Right lobe of liver (tissue), 6 donors: ENCODE results near the gene OR1K1. TPM values are rescaled to one million over a fixed set of nuclear protein-coding genes. Genes with fewer than 3 reads are reported as not detected.

Source experiments
- ATAC-seq, 4 donors: fragments of 200-7000 bp; cut with Tn5 transposase; one replicate each; pipeline ENCODE4 v1.9.1; 2020; ENCODE audit warnings: mild to moderate bottlenecking in 4 of 4, moderate library complexity in 4 of 4
- DNase-seq, 3 donors: peaks; one replicate each; pipeline ENCODE4 v3.0.0-alpha.2; 2020
- H3K27ac ChIP-seq, 3 donors: fragments of 200-600 bp; one replicate each; pipeline ENCODE4 v1.8.0; 2022
- H3K27me3 ChIP-seq, 2 donors: fragments of 200-600 bp; one replicate each; pipeline ENCODE4 v1.8.0; 2022
- H3K36me3 ChIP-seq, 4 donors: fragments of 200-600 bp; sonication (generic) in 1 of 4; one replicate each; pipeline versions ENCODE4 v1.5.1 to v1.8.0; 2017 to 2022; ENCODE audit warnings: control low read depth in 1 of 4
- H3K4me1 ChIP-seq, 4 donors: fragments of 200-600 bp; sonication (generic) in 1 of 4; one replicate each; pipeline versions ENCODE4 v1.5.1 to v1.8.0; 2017 to 2022; ENCODE audit warnings: control low read depth in 1 of 4
- H3K4me3 ChIP-seq, 3 donors: fragments of 200-600 bp; one replicate each; pipeline ENCODE4 v1.8.0; 2022
- H3K9me3 ChIP-seq, 4 donors: fragments of 200-600 bp; sonication (generic) in 1 of 4; one replicate each; pipeline versions ENCODE4 v1.5.1 to v1.8.0; 2017 to 2022; ENCODE audit warnings: control low read depth in 1 of 4
- CTCF ChIP-seq, 4 donors: fragments of 200-600 bp in 3 of 4; fragments of 450-650 bp in 1 of 4; IDR thresholded peaks; one replicate each; pipeline versions ENCODE4 v1.5.1 to v1.8.0; 2016 to 2022; ENCODE audit warnings: antibody characterized with exemption in 4 of 4, mild to moderate bottlenecking in 2 of 4
- POLR2A ChIP-seq: fragments of 450-650 bp; IDR thresholded peaks from one replicate; pipeline ENCODE4 v1.6.1; 2017; ENCODE audit warnings: antibody characterized with exemption, mild to moderate bottlenecking
- WGBS: methylation state at CpG from one replicate; pipeline ENCODE4 v1.1.6; 2018; ENCODE audit warnings: low coverage, low lambda C conversion rate; ENCODE audit not compliant: insufficient coverage; ENCODE audit errors: missing lambda C conversion rate; 5-methylcytosine and 5-hydroxymethylcytosine counted together
- intact Hi-C, 2 donors: fragments of 100-400 bp; cut with DNase I; formaldehyde crosslinking; loops; one replicate each; pipeline versions ENCODE4 v1.11.2 to v1.14.1; 2022
- long read RNA-seq: library from polyadenylated mRNA; unstranded; transcript quantifications from one replicate; pipeline ENCODE4 v2.0.0, GENCODE V29; 2019
- total RNA-seq, 6 experiments: library from RNA; depleted of rRNA in 2 of 6; stranded (reverse); fragments of >200 nt in 2 of 6; fragmentation: NEBNext Ultra II Directional in 3 of 6; extraction: Animal tissue kit (Norgen Biotek cat#: 25700) in 3 of 6; gene quantifications; one replicate each; pipeline versions ENCODE4 v1.1.0 to v1.2.4, GENCODE V29; 2016 to 2023
- donor health status: DM: no; HTN: yes; CAD: no.
- donor health status: DM: no; HTN: no; CAD: no.
- donor health status: DM: no; HTN: no; CAD: no.
- donor health status: DM: no; HTN: yes; CAD: no.
- donor health status: DM: no; HTN: yes; CAD: no.

OR1K1 gene
- total RNA-seq: not detected
- long read RNA-seq: 0 reads

GRCh38 chr9:122800066-122801060 is at the start of gene OR1K1:
OR1K1 (plus strand) TSS chr9:122800123; CDS start chr9:122800123, 0 bp downstream.
- intact Hi-C loops: loop anchor here in 1 of 2 donors (10.0 kb wide), 1 partner anchor 336 kb away; no protein-coding TSS in a partner anchor
- no peak within 1 kb of the TSS for H3K27ac ChIP-seq
- no peak for TF ChIP-seq POLR2A
- TF ChIP-seq CTCF (IDR thresholded peaks at IDR 0.05): no peak
- H3K4me1 ChIP-seq: no peaks in the 10 kb centered on the region
- no peak for DNase-seq
- ATAC-seq: no peak
- WGBS: 97% methylated on average over 16 of the region's 30 CpGs
- H3K4me3 ChIP-seq: no peak within 1 kb of the TSS
- no peaks in the 10 kb centered on the region for H3K36me3 ChIP-seq
- no peaks in the 10 kb centered on the region for H3K9me3 ChIP-seq
- no peaks in the 10 kb centered on the region for H3K27me3 ChIP-seq

- intact Hi-C loops: no loop called here
- ATAC-seq (no peak), DNase-seq (no peak)
- no peaks in the 10 kb centered on the region for H3K4me1 ChIP-seq
- TF ChIP-seq POLR2A: no peak
- TF ChIP-seq CTCF (IDR thresholded peaks at IDR 0.05): no peak
- no peaks in the 10 kb centered on the region for H3K27me3 ChIP-seq
- H3K27ac ChIP-seq: no peak overlapping the region
- H3K9me3 ChIP-seq: peaks cover 0 to 7% (median 0%) of the 10 kb centered on the region in 4 donors
- H3K36me3 ChIP-seq: no peaks in the 10 kb centered on the region
- no peak overlapping the region for H3K4me3 ChIP-seq
- WGBS: 33% methylated on average over 2 of the region's 2 CpGs
These were observed 45.1 kb upstream of the OR1K1 start for GRCh38 chr9:122754825-122755224.

GRCh38 chr9:122767817-122768216 is 32.1 kb upstream of the OR1K1 start:
- no peaks in the 10 kb centered on the region for H3K9me3 ChIP-seq
- ATAC-seq: no peak
- H3K4me1 ChIP-seq: no peaks in the 10 kb centered on the region
- no peak overlapping the region for H3K4me3 ChIP-seq
- no peak for DNase-seq
- no peaks in the 10 kb centered on the region for H3K27me3 ChIP-seq
- H3K36me3 ChIP-seq: no peaks in the 10 kb centered on the region
- no CpG with 5 or more reads among the region's 4 CpGs for WGBS
- TF ChIP-seq CTCF (IDR thresholded peaks at IDR 0.05) (no peak), POLR2A (no peak)
- intact Hi-C loops: no loop called here
- no peak overlapping the region for H3K27ac ChIP-seq

- no peak for TF ChIP-seq CTCF (IDR thresholded peaks at IDR 0.05)
- no peak for TF ChIP-seq POLR2A
These were observed 22.9 kb upstream of the OR1K1 start for GRCh38 chr9:122777052-122777451.

More at GRCh38 chr9:122777052-122777451, 22.9 kb upstream of the OR1K1 start:
- Histone ChIP-seq H3K27ac (no peak overlapping the region), H3K9me3 (peaks cover 0 to 5% (median 0%) of the 10 kb centered on the region in 4 donors), H3K36me3 (no peaks in the 10 kb centered on the region), H3K27me3 (no peaks in the 10 kb centered on the region), H3K4me1 (no peaks in the 10 kb centered on the region), H3K4me3 (no peak overlapping the region)
- 57% methylated on average over 7 of the region's 8 CpGs for WGBS
- DNase-seq (no peak), ATAC-seq (no peak)
- intact Hi-C loops: no loop called here
